GM12878 (cell line): ENCODE data around the gene RADIL. TPM values are rescaled to one million over a fixed set of nuclear protein-coding genes. Genes with fewer than 3 reads are reported as not detected.

Experiments used
- ATAC-seq: fragments of 200-7000 bp; cut with Tn5 transposase; 3 replicates; pipeline ENCODE4 v1.9.1; 2020; ENCODE audit warnings: mild to moderate bottlenecking, moderate library complexity
- BruUV-seq: library from RNA; stranded (reverse); fragments of 400-500 nt; replicated peaks from 2 replicates; lab custom pipeline; 2021; lab: Mats Ljungman, UMichigan
- CTCF ChIA-PET: fragments of 300-600 bp; sonication (Branson Sonifier 250); formaldehyde crosslinking; extraction: SDS; loops from one replicate; lab custom pipeline; 2021; ENCODE audit warnings: inconsistent platforms; lab: Yijun Ruan, JAX
- POLR2A ChIA-PET: fragments of 350-600 bp; formaldehyde crosslinking; extraction: SDS; loops from one replicate; lab custom pipeline; 2021; ENCODE audit warnings: inconsistent platforms; lab: Charles Lee
- RAD21 ChIA-PET: fragments of 300-600 bp; sonication (Branson Sonifier 250); formaldehyde crosslinking; loops from one replicate; lab custom pipeline; 2023; ENCODE audit warnings: antibody characterized with exemption; ENCODE audit not compliant: unreplicated experiment; lab: Charles Lee
- SMC1A ChIA-PET: fragments of 300-600 bp; sonication (Branson Sonifier 250); formaldehyde crosslinking; loops from one replicate; lab custom pipeline; 2023; ENCODE audit not compliant: unreplicated experiment, uncharacterized antibody; lab: Charles Lee
- DNase-seq: peaks from one replicate; pipeline ENCODE4 v3.0.0-alpha.2; 2011; ENCODE audit warnings: low read depth, low spot score
- FAIRE-seq: peaks from 3 replicates; lab custom pipeline; 2011; peaks lifted over from hg19 to GRCh38; lab: Jason Lieb, UNC
- H2AFZ ChIP-seq: 2 replicates; pipeline ENCODE4 v1.6.0; 2011; ENCODE audit warnings: low read depth, low read length, control low read depth; ENCODE audit not compliant: control insufficient read depth
- H3K27ac ChIP-seq: 2 replicates; pipeline ENCODE4 v1.5.1; 2011; ENCODE audit warnings: control low read depth; ENCODE audit not compliant: control insufficient read depth, insufficient read depth
- H3K27me3 ChIP-seq, 2 experiments: replicated peaks in 1 of 2; 2 replicates each; pipeline versions ENCODE4 v1.6.0 to v1.6.1; 2011; ENCODE audit warnings: low read length in 1 of 2; ENCODE audit not compliant: control insufficient read depth in 2 of 2, insufficient read depth in 2 of 2
- H3K36me3 ChIP-seq, 2 experiments: 2 replicates each; pipeline ENCODE4 v1.5.1; 2011; ENCODE audit warnings: low read length in 1 of 2; ENCODE audit not compliant: control insufficient read depth in 2 of 2, insufficient read depth in 2 of 2
- H3K4me1 ChIP-seq: 2 replicates; pipeline ENCODE4 v1.6.1; 2011; ENCODE audit warnings: mild to moderate bottlenecking, low read length, moderate library complexity, mixed read lengths; ENCODE audit not compliant: control insufficient read depth, insufficient read depth
- H3K4me2 ChIP-seq: 2 replicates; pipeline ENCODE4 v1.6.0; 2011; ENCODE audit warnings: control low read depth; ENCODE audit not compliant: control insufficient read depth, insufficient read depth
- H3K4me3 ChIP-seq: fragments of 200-600 bp; sonication (generic); 2 replicates; pipeline ENCODE4 v1.5.1; 2016
- H3K79me2 ChIP-seq: 2 replicates; pipeline ENCODE4 v1.6.0; 2011; ENCODE audit warnings: low read length; ENCODE audit not compliant: control insufficient read depth, insufficient read depth
- H3K9ac ChIP-seq: 2 replicates; pipeline ENCODE4 v1.8.0; 2011; ENCODE audit warnings: low read length, control low read depth, mixed read lengths; ENCODE audit not compliant: control insufficient read depth, insufficient read depth
- H3K9me3 ChIP-seq: replicated peaks from 3 replicates; pipeline ENCODE4 v1.5.1; 2011; ENCODE audit warnings: mild to moderate bottlenecking, low read length; ENCODE audit not compliant: control insufficient read depth, insufficient read depth
- H4K20me1 ChIP-seq: 2 replicates; pipeline ENCODE4 v1.6.0; 2011; ENCODE audit not compliant: control insufficient read depth, insufficient read depth
- BCLAF1 ChIP-seq: fragments of 450-650 bp; IDR thresholded peaks from 2 replicates; pipeline ENCODE4 v1.6.1; 2017; ENCODE audit warnings: antibody characterized with exemption, mild to moderate bottlenecking, moderate library complexity
- CHD2 ChIP-seq: IDR thresholded peaks from 2 replicates; pipeline ENCODE4 v1.6.1; 2011; ENCODE audit warnings: low read depth, low read length, improper control_type of control experiment, borderline replicate concordance
- FOS ChIP-seq: IDR thresholded peaks from 3 replicates; pipeline ENCODE4 v1.6.1; 2011; ENCODE audit warnings: borderline replicate concordance; ENCODE audit not compliant: insufficient read length; ENCODE audit errors: extremely low read depth
- HDGF ChIP-seq: fragments of 450-650 bp; IDR thresholded peaks from 2 replicates; pipeline ENCODE4 v1.6.1; 2016; ENCODE audit warnings: antibody characterized with exemption
- MEF2A ChIP-seq: IDR thresholded peaks from 2 replicates; pipeline ENCODE4 v1.6.1; 2011; ENCODE audit warnings: low read depth, mild to moderate bottlenecking, low read length, moderate library complexity; ENCODE audit not compliant: insufficient read depth
- MYC ChIP-seq: IDR thresholded peaks from 2 replicates; pipeline ENCODE4 v1.6.1; 2011; ENCODE audit warnings: mild to moderate bottlenecking, low read length, moderate library complexity, inconsistent platforms; ENCODE audit not compliant: insufficient read depth, insufficient replicate concordance, insufficient read length, severe bottlenecking
- NFXL1 ChIP-seq: fragments of 450-650 bp; IDR thresholded peaks from 2 replicates; pipeline ENCODE4 v1.6.1; 2017; ENCODE audit warnings: antibody characterized with exemption, mild to moderate bottlenecking, borderline replicate concordance
- PAX8 ChIP-seq: fragments of 450-650 bp; IDR thresholded peaks from 2 replicates; pipeline ENCODE4 v1.6.1; 2017; ENCODE audit warnings: mild to moderate bottlenecking, moderate library complexity
- POLR2AphosphoS5 ChIP-seq: IDR thresholded peaks from 2 replicates; pipeline ENCODE4 v1.6.1; 2011; ENCODE audit warnings: mild to moderate bottlenecking, low read length, inconsistent platforms
- SREBF2 ChIP-seq: IDR thresholded peaks from 2 replicates; pipeline ENCODE4 v1.6.1; 2012; ENCODE audit warnings: mild to moderate bottlenecking, low read length
- SRF ChIP-seq, 2 experiments: IDR thresholded peaks; 2 replicates each; pipeline ENCODE4 v1.6.1; 2011; ENCODE audit warnings: low read depth in 2 of 2, low read length in 2 of 2, mild to moderate bottlenecking in 1 of 2, moderate library complexity in 1 of 2
- TCF7 ChIP-seq: IDR thresholded peaks from 2 replicates; pipeline ENCODE4 v1.6.1; 2014; ENCODE audit warnings: antibody characterized with exemption, borderline replicate concordance
- ZZZ3 ChIP-seq: IDR thresholded peaks from 2 replicates; pipeline ENCODE4 v1.6.1; 2011; ENCODE audit warnings: low read depth; ENCODE audit not compliant: control insufficient read depth, insufficient read length
- WGBS: methylation state at CpG from one replicate; pipeline ENCODE4 v1.1.6; 2016; ENCODE audit warnings: low lambda C conversion rate; ENCODE audit not compliant: insufficient replicate concordance, insufficient coverage; ENCODE audit errors: missing lambda C conversion rate; 5-methylcytosine and 5-hydroxymethylcytosine counted together
- in situ Hi-C: fragments of 300-500 bp; cut with MboI; formaldehyde crosslinking; loops from 9 replicates; pipeline ENCODE4 v1.14.3; 2018; ENCODE audit warnings: mixed read lengths
- intact Hi-C: fragments of 100-400 bp; cut with micrococcal nuclease; formaldehyde crosslinking; loops from one replicate; pipeline ENCODE4 v1.14.2; 2022; ENCODE audit not compliant: unreplicated experiment
- polyA plus RNA-seq, 11 experiments: library from polyadenylated mRNA; depleted of rRNA in 4 of 11; unstranded in 6 of 11; stranded (reverse) in 5 of 11; fragments of >200 nt; fragmentation: Nextera tagmentation in 4 of 11; fragmentation: Illumina TruSeq in 1 of 11; extraction: Ambion mirVana in 4 of 11; extraction: Trizol in 1 of 11; gene quantifications; 1 replicate in 1 of 11; 2 replicates in 10 of 11; pipeline versions ENCODE4 v1.2.1 to v1.2.3, GENCODE V29; 2011 to 2016; ENCODE audit warnings: inconsistent platforms in 2 of 11, missing spikeins in 2 of 11, low read depth in 1 of 11
- total RNA-seq, 4 experiments: library from RNA; depleted of rRNA in 3 of 4; stranded (reverse); fragments of >200 nt in 3 of 4; fragmentation: Illumina TruSeq in 1 of 4; extraction: Trizol in 1 of 4; gene quantifications; 2 replicates each; pipeline versions ENCODE4 v1.2.1 to v1.2.3, GENCODE V29; 2013 to 2021
- TF ChIP-seq, protein P1 (sequence below), 3 experiments: IDR thresholded peaks in 2 of 3; conservative IDR thresholded peaks in 1 of 3; 2 replicates each; pipeline ENCODE4 v1.5.1; 2011; ENCODE audit warnings: low read depth in 3 of 3, low read length in 3 of 3, mild to moderate bottlenecking in 3 of 3, control low read depth in 2 of 3, moderate library complexity in 2 of 3, inconsistent platforms in 1 of 3, mixed read lengths in 1 of 3; ENCODE audit not compliant: control insufficient read depth in 2 of 3, insufficient read depth in 1 of 3; ENCODE audit errors: extremely low read depth in 1 of 3
- TF ChIP-seq, protein P2 (sequence below): fragments of 450-650 bp; IDR thresholded peaks from 2 replicates; pipeline ENCODE4 v1.6.1; 2018; ENCODE audit warnings: borderline replicate concordance, mild to moderate bottlenecking; ENCODE audit not compliant: partially characterized antibody

The RADIL gene
- total and polyA plus RNA-seq, 10 of the 15 experiments (the other 5 are each of a cell fraction or from before 2014, with no cell fraction given), result 0.05 to 0.06 TPM; not detected in 8

GRCh38 chr7:4822677-4823076, 60.8 kb downstream of the RADIL start:
- no peaks in the 10 kb centered on the region for H4K20me1 ChIP-seq
- no peaks in the 10 kb centered on the region for H3K4me1 ChIP-seq
- no TSS peak for BruUV-seq
- H3K4me3 ChIP-seq, result no peak overlapping the region
- intact Hi-C loops, result loop anchor here (10.0 kb wide), 1 partner anchor 152 kb away; no protein-coding TSS in a partner anchor
- no peak overlapping the region for H3K9ac ChIP-seq
- no peaks in the 10 kb centered on the region for H3K9me3 ChIP-seq
- DNase-seq (no peak), ATAC-seq (no peak), FAIRE-seq (no peak)
- ChIA-PET RAD21 (no interaction called here), SMC1A (no interaction called here), POLR2A (no interaction called here), CTCF (no interaction called here)
- H2AFZ ChIP-seq, result no peak overlapping the region
- H3K4me2 ChIP-seq, result no peak overlapping the region
- no peaks in the 10 kb centered on the region for H3K79me2 ChIP-seq
- 57% methylated on average over 9 of the region's 9 CpGs for WGBS
- H3K36me3 ChIP-seq, result no peaks in the 10 kb centered on the region
- H3K27ac ChIP-seq, result no peak overlapping the region
- in situ Hi-C loops, result no loop called here
- H3K27me3 ChIP-seq, result no peaks in the 10 kb centered on the region
- no peak for TF ChIP-seq CHD2
- TF ChIP-seq POLR2AphosphoS5, result no peak
- no peak for TF ChIP-seq MEF2A
- TF ChIP-seq SREBF2, result no peak
- TF ChIP-seq ZZZ3, result no peak
- TF ChIP-seq SRF (IDR thresholded peaks at IDR 0.05; ENCODE audit: low read depth in 2 of 2, low read length in 2 of 2), result no peak
- TF ChIP-seq FOS, result no peak
- no peak for TF ChIP-seq NFXL1
- TF ChIP-seq, protein P1, sequence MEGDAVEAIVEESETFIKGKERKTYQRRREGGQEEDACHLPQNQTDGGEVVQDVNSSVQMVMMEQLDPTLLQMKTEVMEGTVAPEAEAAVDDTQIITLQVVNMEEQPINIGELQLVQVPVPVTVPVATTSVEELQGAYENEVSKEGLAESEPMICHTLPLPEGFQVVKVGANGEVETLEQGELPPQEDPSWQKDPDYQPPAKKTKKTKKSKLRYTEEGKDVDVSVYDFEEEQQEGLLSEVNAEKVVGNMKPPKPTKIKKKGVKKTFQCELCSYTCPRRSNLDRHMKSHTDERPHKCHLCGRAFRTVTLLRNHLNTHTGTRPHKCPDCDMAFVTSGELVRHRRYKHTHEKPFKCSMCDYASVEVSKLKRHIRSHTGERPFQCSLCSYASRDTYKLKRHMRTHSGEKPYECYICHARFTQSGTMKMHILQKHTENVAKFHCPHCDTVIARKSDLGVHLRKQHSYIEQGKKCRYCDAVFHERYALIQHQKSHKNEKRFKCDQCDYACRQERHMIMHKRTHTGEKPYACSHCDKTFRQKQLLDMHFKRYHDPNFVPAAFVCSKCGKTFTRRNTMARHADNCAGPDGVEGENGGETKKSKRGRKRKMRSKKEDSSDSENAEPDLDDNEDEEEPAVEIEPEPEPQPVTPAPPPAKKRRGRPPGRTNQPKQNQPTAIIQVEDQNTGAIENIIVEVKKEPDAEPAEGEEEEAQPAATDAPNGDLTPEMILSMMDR (IDR thresholded peaks at IDR 0.05 in 2 of 3, conservative IDR thresholded peaks at IDR 0.05 in 1 of 3; ENCODE audit: control insufficient read depth in 2 of 3, extremely low read depth in 1 of 3, insufficient read depth in 1 of 3, low read depth in 3 of 3, low read length in 3 of 3), result no peak
- TF ChIP-seq HDGF, result no peak
- TF ChIP-seq TCF7, result no peak
- no peak for TF ChIP-seq BCLAF1
- TF ChIP-seq, protein P2, sequence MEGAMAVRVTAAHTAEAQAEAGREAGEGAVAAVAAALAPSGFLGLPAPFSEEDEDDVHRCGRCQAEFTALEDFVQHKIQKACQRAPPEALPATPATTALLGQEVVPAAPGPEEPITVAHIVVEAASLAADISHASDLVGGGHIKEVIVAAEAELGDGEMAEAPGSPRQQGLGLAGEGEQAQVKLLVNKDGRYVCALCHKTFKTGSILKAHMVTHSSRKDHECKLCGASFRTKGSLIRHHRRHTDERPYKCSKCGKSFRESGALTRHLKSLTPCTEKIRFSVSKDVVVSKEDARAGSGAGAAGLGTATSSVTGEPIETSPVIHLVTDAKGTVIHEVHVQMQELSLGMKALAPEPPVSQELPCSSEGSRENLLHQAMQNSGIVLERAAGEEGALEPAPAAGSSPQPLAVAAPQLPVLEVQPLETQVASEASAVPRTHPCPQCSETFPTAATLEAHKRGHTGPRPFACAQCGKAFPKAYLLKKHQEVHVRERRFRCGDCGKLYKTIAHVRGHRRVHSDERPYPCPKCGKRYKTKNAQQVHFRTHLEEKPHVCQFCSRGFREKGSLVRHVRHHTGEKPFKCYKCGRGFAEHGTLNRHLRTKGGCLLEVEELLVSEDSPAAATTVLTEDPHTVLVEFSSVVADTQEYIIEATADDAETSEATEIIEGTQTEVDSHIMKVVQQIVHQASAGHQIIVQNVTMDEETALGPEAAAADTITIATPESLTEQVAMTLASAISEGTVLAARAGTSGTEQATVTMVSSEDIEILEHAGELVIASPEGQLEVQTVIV, result no peak
- TF ChIP-seq PAX8, result no peak
- TF ChIP-seq MYC, result no peak
